Epithelial cell of proximal tubule (primary cell): ENCODE results near the gene TBX4. TPM values are rescaled to one million over a fixed set of nuclear protein-coding genes. Genes with fewer than 3 reads are reported as not detected.

Source experiments
- DNase-seq: peaks from one replicate; pipeline ENCODE4 v3.0.0-alpha.2; 2011; ENCODE audit warnings: low read depth
- H3K4me3 ChIP-seq: 2 replicates; pipeline ENCODE4 v1.5.1; 2011; ENCODE audit warnings: low read depth, mild to moderate bottlenecking, low read length
- CTCF ChIP-seq: conservative IDR thresholded peaks from 2 replicates; pipeline ENCODE4 v1.5.1; 2012; ENCODE audit warnings: low read depth, mild to moderate bottlenecking, low read length
- total RNA-seq: library from RNA; depleted of rRNA; stranded (reverse); fragments of >200 nt; gene quantifications from 2 replicates; pipeline ENCODE4 v1.2.3, GENCODE V29; 2015

TBX4 gene
- total RNA-seq, 1 donor from 2014 or later: not detected

- DNase-seq: no peak
- no peak for TF ChIP-seq CTCF
- no peak overlapping the region for H3K4me3 ChIP-seq
These were observed 1.3 kb upstream of the TBX4 start for GRCh38 chr17:61450641-61451537.

- no peak for DNase-seq
- TF ChIP-seq CTCF: no peak
- peak overlapping the region; percentile 18 for H3K4me3 ChIP-seq
These were observed 503 bp upstream of the TBX4 start for GRCh38 chr17:61451538-61452300.

- no peak for TF ChIP-seq CTCF
- no peak for DNase-seq
- H3K4me3 ChIP-seq: no peak overlapping the region
These were observed 1.6 kb downstream of the TBX4 start for GRCh38 chr17:61453566-61454380.

GRCh38 chr17:61454381-61455323 lies 2.4 kb downstream of the TBX4 start:
- TF ChIP-seq CTCF: no peak
- DNase-seq: no peak
- H3K4me3 ChIP-seq: no peak overlapping the region

- H3K4me3 ChIP-seq: no peak overlapping the region
- no peak for TF ChIP-seq CTCF
- DNase-seq: no peak
These were observed 3.3 kb downstream of the TBX4 start for GRCh38 chr17:61455324-61456060.
